ENCODE data around the gene RCAN1. TPM values are rescaled to one million over a fixed set of nuclear protein-coding genes. Genes with fewer than 3 reads are reported as not detected.

Gene RCAN1
- total RNA-seq, 1 experiment from 2014 or later, result 66.9 TPM

Other genes starting within 250 kb of the RCAN1 start
- 3.9 and 16.6 TPM in 2 replicates for gene SMIM11, start 239.6 kb downstream of the RCAN1 start, total RNA-seq (2014; rRNA removed; shearing (Covaris generic))
- not detected in 2 replicates for gene SMIM34, start 191.2 kb downstream of the RCAN1 start, total RNA-seq (2014; rRNA removed; shearing (Covaris generic))
- gene KCNE1, start 102.9 kb downstream of the RCAN1 start, total RNA-seq (2014; rRNA removed; shearing (Covaris generic)), result 0.06 TPM in 1 of 2 replicates, not detected in the other
- gene CLIC6, start 53.9 kb upstream of the RCAN1 start, total RNA-seq (2014; rRNA removed; shearing (Covaris generic)), result 2.1 and 3.1 TPM in 2 replicates

Measured in Daoy (cell line).